Spleen (tissue), 11 donors: Measurements from ENCODE around the gene STYXL1. TPM values are rescaled to one million over a fixed set of nuclear protein-coding genes. Genes with fewer than 3 reads are reported as not detected.

ENCODE experiments used
- DNase-seq: peaks from one replicate; pipeline ENCODE4 v3.0.0-alpha.2; 2020
- H3K27ac ChIP-seq, 8 donors: fragments of 200-600 bp; sonication (generic) in 7 of 8; 1 replicate in 4 of 8; 2 replicates in 4 of 8; pipeline versions ENCODE4 v1.5.0 to v1.8.0; 2016 to 2021; ENCODE audit warnings: inconsistent platforms in 4 of 8, mild to moderate bottlenecking in 4 of 8, moderate library complexity in 1 of 8
- H3K27me3 ChIP-seq, 7 donors: fragments of 200-600 bp; sonication (generic) in 6 of 7; replicated peaks in 1 of 7; 1 replicate in 4 of 7; 2 replicates in 3 of 7; pipeline versions ENCODE4 v1.5.0 to v1.8.0; 2016 to 2021; ENCODE audit warnings: inconsistent platforms in 3 of 7, mild to moderate bottlenecking in 1 of 7
- H3K36me3 ChIP-seq, 6 donors: fragments of 200-600 bp; sonication (generic) in 5 of 6; 1 replicate in 4 of 6; 2 replicates in 2 of 6; pipeline versions ENCODE4 v1.5.0 to v1.8.0; 2016 to 2021; ENCODE audit warnings: inconsistent platforms in 2 of 6
- H3K4me1 ChIP-seq, 6 donors: fragments of 200-600 bp; sonication (generic) in 5 of 6; 1 replicate in 3 of 6; 2 replicates in 3 of 6; pipeline versions ENCODE4 v1.5.0 to v1.8.0; 2016 to 2021; ENCODE audit warnings: inconsistent platforms in 3 of 6
- H3K4me3 ChIP-seq, 8 donors: fragments of 200-600 bp; sonication (generic) in 7 of 8; 1 replicate in 4 of 8; 2 replicates in 4 of 8; pipeline versions ENCODE4 v1.5.0 to v1.8.0; 2016 to 2021; ENCODE audit warnings: inconsistent platforms in 4 of 8, mild to moderate bottlenecking in 4 of 8, moderate library complexity in 2 of 8
- H3K9me3 ChIP-seq, 8 donors: fragments of 200-600 bp; sonication (generic) in 7 of 8; 1 replicate in 4 of 8; 2 replicates in 4 of 8; pipeline versions ENCODE4 v1.5.0 to v1.8.0; 2016 to 2021; ENCODE audit warnings: inconsistent platforms in 4 of 8
- CTCF ChIP-seq, 11 experiments: fragments of 200-600 bp in 7 of 11; fragments of 450-650 bp in 4 of 11; sonication (generic) in 4 of 11; IDR thresholded peaks in 8 of 11; conservative IDR thresholded peaks in 3 of 11; 1 replicate in 7 of 11; 2 replicates in 4 of 11; pipeline versions ENCODE4 v1.4.0 to v1.8.0; 2016 to 2021; ENCODE audit warnings: antibody characterized with exemption in 11 of 11, inconsistent platforms in 4 of 11, mild to moderate bottlenecking in 1 of 11
- POLR2A ChIP-seq, 3 donors: fragments of 450-650 bp; IDR thresholded peaks; one replicate each; pipeline ENCODE4 v1.5.1; 2017; ENCODE audit warnings: antibody characterized with exemption in 3 of 3, mild to moderate bottlenecking in 1 of 3
- POLR2AphosphoS5 ChIP-seq, 3 donors: sonication (generic); formaldehyde crosslinking; IDR thresholded peaks; one replicate each; pipeline ENCODE4 v1.5.1; 2017; ENCODE audit warnings: antibody characterized with exemption in 3 of 3
- WGBS, 5 donors: extraction: QIAGEN DNeasy Blood & Tissue Kit in 3 of 5; methylation state at CpG; one replicate each; pipeline versions ENCODE4 v1.1.5 to v1.1.7; 2013 to 2018; 5-methylcytosine and 5-hydroxymethylcytosine counted together
- intact Hi-C: fragments of 100-400 bp; cut with DNase I; formaldehyde crosslinking; loops from one replicate; pipeline ENCODE4 v1.15.0; 2023; ENCODE audit warnings: low total_unique reads
- polyA plus RNA-seq, 3 donors: library from polyadenylated mRNA; stranded (reverse); fragments of 200-250 nt; gene quantifications; one replicate each; pipeline ENCODE4 v1.2.1, GENCODE V29; 2013
- total RNA-seq, 7 donors: library from RNA; depleted of rRNA in 3 of 7; stranded (reverse); fragments of >200 nt in 3 of 7; fragmentation: NEBNext Ultra II Directional in 4 of 7; extraction: Animal tissue kit (Norgen Biotek cat#: 25700) in 4 of 7; gene quantifications; one replicate each; pipeline versions ENCODE4 v1.1.0 to v1.2.1, GENCODE V29; 2016 to 2021
- donor health status: healthy with polysubstance abuse.
- donor health status: DM: no; HTN: no; CAD: no; lungs with moderate emphysema.
- donor health status: DM: no; HTN: no; CAD: no.
- donor health status: Bipolar disorder and iron deficiency.
- donor health status: healthy.
- donor health status: DM: no; HTN: no; CAD: no.
- donor health status: DM: yes; HTN: yes; CAD: no.

Gene STYXL1
- total and polyA plus RNA-seq, 10 donors, result 18.3 to 60.4 (median 34.4) TPM

GRCh38 chr7:76002139-76002538, 45.7 kb downstream of the STYXL1 start:
- TF ChIP-seq POLR2A (IDR thresholded peaks at IDR 0.05) (no peak), CTCF (IDR thresholded peaks at IDR 0.05 in 8 of 11, conservative IDR thresholded peaks at IDR 0.05 in 3 of 11) (no peak), POLR2AphosphoS5 (IDR thresholded peaks at IDR 0.05) (no peak)
- Histone ChIP-seq H3K4me1 (peaks cover 0 to 7% (median 0%) of the 10 kb centered on the region in 6 donors), H3K27me3 (no peaks in the 10 kb centered on the region), H3K4me3 (no peak overlapping the region), H3K27ac (no peak overlapping the region), H3K36me3 (peaks cover 0 to 74% (median 41%) of the 10 kb centered on the region in 6 donors), H3K9me3 (no peaks in the 10 kb centered on the region)
- intact Hi-C loops, result no loop called here
- no peak for DNase-seq
- 92 to 97% (median 94%) methylated on average over 6 of the region's 6 CpGs for WGBS, 5 donors

GRCh38 chr7:76000566-76000965, 47.2 kb downstream of the STYXL1 start:
- intact Hi-C loops, result no loop called here
- H3K9me3 ChIP-seq, result no peaks in the 10 kb centered on the region
- no peak overlapping the region for H3K4me3 ChIP-seq
- H3K27ac ChIP-seq, result no peak overlapping the region
- WGBS, 5 donors, result 94 to 96% (median 96%) methylated on average over 3 to 11 of the region's 11 CpGs
- no peaks in the 10 kb centered on the region for H3K27me3 ChIP-seq
- H3K4me1 ChIP-seq, result peaks cover 0 to 22% (median under 1%) of the 10 kb centered on the region in 6 donors
- TF ChIP-seq POLR2AphosphoS5 (IDR thresholded peaks at IDR 0.05) (no peak), POLR2A (IDR thresholded peaks at IDR 0.05) (no peak), CTCF (IDR thresholded peaks at IDR 0.05 in 8 of 11, conservative IDR thresholded peaks at IDR 0.05 in 3 of 11) (no peak)
- peaks cover 0 to 74% (median 39%) of the 10 kb centered on the region in 6 donors for H3K36me3 ChIP-seq
- DNase-seq, result no peak

GRCh38 chr7:75998038-75998437, 49.8 kb downstream of the STYXL1 start:
- Histone ChIP-seq H3K36me3 (peaks cover 0 to 52% (median 15%) of the 10 kb centered on the region in 6 donors), H3K9me3 (no peaks in the 10 kb centered on the region), H3K4me3 (no peak overlapping the region), H3K27me3 (no peaks in the 10 kb centered on the region), H3K27ac (peak overlapping the region in 4 of 8 donors; percentile 61 to 87 (median 86)), H3K4me1 (peaks cover 11 to 45% (median 20%) of the 10 kb centered on the region in 6 donors)
- 86 to 100% (median 95%) methylated on average over 1 of the region's 1 CpG for WGBS, 5 donors
- TF ChIP-seq POLR2AphosphoS5 (IDR thresholded peaks at IDR 0.05) (no peak), POLR2A (IDR thresholded peaks at IDR 0.05) (no peak), CTCF (IDR thresholded peaks at IDR 0.05 in 8 of 11, conservative IDR thresholded peaks at IDR 0.05 in 3 of 11) (no peak)
- no peak for DNase-seq
- intact Hi-C loops, result loop anchor here (10.0 kb wide), 1 partner anchor 123 kb away; the partner anchor contains the start of gene RHBDD2

GRCh38 chr7:75996476-75996875, 51.3 kb downstream of the STYXL1 start:
- H3K27me3 ChIP-seq, result no peaks in the 10 kb centered on the region
- peak overlapping the region in 7 of 8 donors; percentile 61 to 87 (median 76) for H3K27ac ChIP-seq
- no peaks in the 10 kb centered on the region for H3K9me3 ChIP-seq
- intact Hi-C loops, result loop anchor here (10.0 kb wide), 1 partner anchor 122 kb away; the partner anchor contains the start of gene RHBDD2
- WGBS, 5 donors, result 79 to 96% (median 93%) methylated on average over 4 of the region's 4 CpGs
- H3K4me1 ChIP-seq, result peaks cover 11 to 59% (median 24%) of the 10 kb centered on the region in 6 donors
- H3K4me3 ChIP-seq, result peak overlapping the region in 1 of 8 donors; percentile 39
- DNase-seq, result peak; percentile 39
- peaks cover 0 to 46% (median 11%) of the 10 kb centered on the region in 6 donors for H3K36me3 ChIP-seq
- TF ChIP-seq POLR2AphosphoS5 (IDR thresholded peaks at IDR 0.05) (no peak), CTCF (IDR thresholded peaks at IDR 0.05 in 8 of 11, conservative IDR thresholded peaks at IDR 0.05 in 3 of 11) (no peak), POLR2A (IDR thresholded peaks at IDR 0.05) (no peak)
